Measurements from ENCODE around the gene INPP4A.

- TF ChIP-seq CTCF (IDR thresholded peaks at IDR 0.05) (no peak), POLR2A (IDR thresholded peaks at IDR 0.05) (no peak)
Observed at GRCh38 chr2:98532756-98533155, 88.1 kb downstream of the INPP4A start.

All from upper lobe of left lung (tissue), 4 donors.